A375 (cell line): ENCODE data around the gene ZZZ3. TPM values are rescaled to one million over a fixed set of nuclear protein-coding genes. Genes with fewer than 3 reads are reported as not detected.

Experiments
- small RNA-seq: library from RNA; depleted of rRNA; stranded (forward); fragments of <200 nt; gene quantifications from one replicate; pipeline ENCODE3, GENCODE V24; 2014
- total RNA-seq: library from RNA; depleted of rRNA; stranded (reverse); fragments of >200 nt; shearing (Covaris generic); gene quantifications from 2 replicates; pipeline ENCODE4 v1.2.3, GENCODE V29; 2014; rRNA removed

The ZZZ3 gene
- total RNA-seq = 96.7 and 109 TPM in 2 replicates

DNA sequence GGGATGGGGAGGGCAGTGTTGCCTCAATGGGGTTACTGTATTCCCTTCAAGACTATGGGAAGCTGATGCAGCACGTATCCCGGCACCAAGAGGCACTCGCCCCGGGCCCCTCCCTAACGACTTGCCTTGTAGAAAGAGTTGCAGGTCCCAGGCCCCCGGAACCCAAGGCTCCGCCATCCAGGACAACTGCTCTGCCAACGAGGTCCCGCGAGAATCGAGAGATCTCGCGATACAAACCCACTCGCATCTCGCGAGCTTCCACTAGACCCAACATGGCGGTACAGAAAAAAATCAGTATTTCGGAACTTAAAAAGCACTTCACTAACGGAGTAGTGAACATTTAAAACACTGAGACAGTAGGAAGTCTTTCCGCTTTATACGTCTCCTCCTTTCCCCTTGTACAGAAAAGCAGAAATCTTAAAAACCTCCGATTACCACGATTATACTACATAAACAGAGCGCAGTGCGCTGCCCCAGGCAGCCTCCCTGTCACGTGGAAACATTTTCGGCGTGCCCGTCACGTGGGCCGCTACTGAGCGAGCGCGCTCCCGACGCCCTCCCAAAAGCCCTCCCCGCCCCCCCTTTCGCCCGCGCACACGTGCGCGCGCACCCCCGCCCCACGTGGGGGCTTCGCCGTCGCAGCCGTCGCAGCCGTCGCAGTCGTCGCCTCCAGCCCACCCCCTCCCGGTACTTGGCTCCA, at the start of gene ZZZ3:
ZZZ3 (minus strand) TSS at position 199 of the 700 bp plus-strand sequence. CDS start 49,304 bp downstream, outside the sequence.

Small RNA genes lying within 50 kb of the gene (small RNA-seq; reads per million reads assigned to genes)
- not detected for gene RN7SL370P

Other genes starting within 250 kb of the ZZZ3 start
- gene USP33, start 77.2 kb upstream of the ZZZ3 start, total RNA-seq = 49.7 and 53.1 TPM in 2 replicates
- 8.1 and 8.5 TPM in 2 replicates for gene MIGA1, start 97.0 kb upstream of the ZZZ3 start, total RNA-seq
- 1.5 and 2.5 TPM in 2 replicates for gene NEXN, start 206.0 kb upstream of the ZZZ3 start, total RNA-seq